H1 (cell line): ENCODE measurements around the gene NEDD4L. TPM values are rescaled to one million over a fixed set of nuclear protein-coding genes. Genes with fewer than 3 reads are reported as not detected.

ENCODE experiments used
- KDM5A ChIP-seq: fragments of 200-600 bp; IDR thresholded peaks from 2 replicates; pipeline ENCODE4 v1.7.1; 2012; ENCODE audit warnings: mild to moderate bottlenecking, low read length, inconsistent platforms, mixed read lengths
- SP2 ChIP-seq: IDR thresholded peaks from 2 replicates; pipeline ENCODE4 v1.6.1; 2012; ENCODE audit warnings: mild to moderate bottlenecking, low read length, inconsistent platforms
- polyA plus RNA-seq, 7 experiments: library from polyadenylated mRNA; depleted of rRNA in 3 of 7; stranded (reverse) in 5 of 7; unstranded in 2 of 7; fragments of >200 nt in 5 of 7; fragments of 200-250 nt in 2 of 7; gene quantifications; 1 replicate in 5 of 7; 2 replicates in 1 of 7; 4 replicates in 1 of 7; pipeline versions ENCODE4 v1.2.1 to v1.2.3, GENCODE V29; 2011 to 2013; ENCODE audit warnings: missing spikeins in 2 of 7, mixed read lengths in 2 of 7
- total RNA-seq: library from RNA; stranded (reverse); fragmentation: NEBNext Ultra II Directional; extraction: Animal tissue kit (Norgen Biotek cat#: 25700); gene quantifications from 2 replicates; pipeline ENCODE4 v1.2.1, GENCODE V29; 2021

Gene NEDD4L
- total and polyA plus RNA-seq, 2 of the 8 experiments (the other 6 are each of a cell fraction or from before 2014, with no cell fraction given), result 37.3 to 69.8 TPM

- no peak for TF ChIP-seq KDM5A
- TF ChIP-seq SP2, result no peak
- TF ChIP-seq, all 59 proteins: peak for 0
These were observed 305.6 kb downstream of the NEDD4L start (continued) for GRCh38 chr18:58349650-58350049.
